Activated T-helper 2 cell treated with anti-CD3 and anti-CD28 coated beads, Interferon-gamma antibody, Interleukin-2, Interleukin-4, amounts not matched to agents 10 μg/mL and 5 μg/mL and 100 μg/mL, durations not matched to agents 14 hours and 24 hours and 36 hours (primary cell): ENCODE results near the gene PLPP2. TPM values are rescaled to one million over a fixed set of nuclear protein-coding genes. Genes with fewer than 3 reads are reported as not detected.

Experiments used
- DNase-seq: peaks from one replicate; pipeline ENCODE4 v3.0.0; 2021; ENCODE audit warnings: low spot score
- H3K27ac Mint-ChIP-seq: one replicate; pipeline ENCODE4 v1.8.0; 2021; ENCODE audit warnings: mixed read lengths
- H3K27me3 Mint-ChIP-seq: one replicate; pipeline ENCODE4 v1.8.0; 2021; ENCODE audit warnings: low read depth, mixed read lengths
- H3K36me3 Mint-ChIP-seq: one replicate; pipeline ENCODE4 v1.8.0; 2021; ENCODE audit warnings: low read depth, mixed read lengths
- H3K4me1 Mint-ChIP-seq: one replicate; pipeline ENCODE4 v1.8.0; 2021; ENCODE audit warnings: low read depth, mixed read lengths
- H3K4me3 Mint-ChIP-seq: one replicate; pipeline ENCODE4 v1.8.0; 2021; ENCODE audit warnings: low read depth, mild to moderate bottlenecking, moderate library complexity, mixed read lengths
- H3K9me3 Mint-ChIP-seq: one replicate; pipeline ENCODE4 v1.8.0; 2021; ENCODE audit warnings: mixed read lengths
- intact Hi-C: fragments of 100-400 bp; cut with micrococcal nuclease; formaldehyde crosslinking; loops from one replicate; pipeline ENCODE4 v1.15.1; 2023
- total RNA-seq: library from RNA; stranded (reverse); gene quantifications from 2 replicates; pipeline ENCODE4 v1.2.3, GENCODE V29; 2022

Gene PLPP2
- total RNA-seq, 1 donor from 2014 or later = not detected

DNA sequence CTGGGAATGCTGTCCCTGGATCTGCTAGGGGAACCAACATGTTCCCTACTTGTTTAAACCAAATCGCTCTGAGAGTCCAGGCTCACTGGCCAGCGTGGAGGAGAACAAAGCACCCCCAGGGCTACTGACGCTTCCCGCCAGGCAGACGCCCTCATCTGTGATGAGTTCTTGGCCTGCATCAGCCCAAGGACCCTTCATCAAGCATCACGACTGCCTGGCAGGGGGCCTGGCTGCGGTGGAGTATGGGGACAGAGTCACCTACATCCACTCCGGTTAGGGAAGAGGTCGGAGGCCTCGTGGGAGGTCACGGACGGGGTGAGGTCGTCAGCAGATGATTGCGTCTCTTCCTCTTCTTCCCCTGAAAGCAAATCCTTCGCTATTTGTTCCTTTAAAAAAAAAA lies 35.7 kb upstream of the PLPP2 start:
- no peak for DNase-seq
- Mint-ChIP-seq H3K4me3 (no peak overlapping the region), H3K27ac (no peak overlapping the region), H3K4me1 (no peaks in the 10 kb centered on the region), H3K36me3 (peaks cover 61% of the 10 kb centered on the region), H3K9me3 (peaks cover 20% of the 10 kb centered on the region), H3K27me3 (no peaks in the 10 kb centered on the region)
- intact Hi-C loops = no loop called here

DNA sequence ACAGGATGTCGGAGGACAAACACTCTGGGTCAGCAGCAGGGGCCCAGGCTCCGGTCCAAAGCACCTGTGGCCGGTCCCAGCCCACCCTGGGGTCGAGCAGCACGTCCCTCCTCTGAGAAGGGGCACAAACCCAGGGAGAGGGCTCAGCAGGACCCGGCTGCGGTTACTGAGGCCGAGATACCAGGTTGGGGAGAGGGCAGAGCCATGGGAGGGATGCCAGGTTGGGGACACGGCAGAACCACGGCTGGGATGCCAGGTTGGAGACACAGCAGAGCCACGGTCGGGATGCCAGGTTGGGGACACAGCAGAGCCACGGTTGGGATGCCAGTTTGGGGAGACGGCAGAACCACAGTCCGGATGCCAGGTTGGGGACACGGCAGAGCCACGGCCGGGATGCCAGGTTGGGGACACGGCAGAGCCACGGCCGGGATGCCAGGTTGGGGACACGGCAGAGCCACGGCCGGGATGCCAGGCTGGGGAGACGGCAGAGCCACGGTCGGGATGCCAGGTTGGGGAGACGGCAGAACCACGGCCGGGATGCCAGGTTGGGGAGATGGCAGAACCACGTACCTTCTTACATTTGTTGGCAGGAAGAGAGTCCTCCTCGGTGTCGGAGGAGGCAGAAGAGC lies 34.8 kb upstream of the PLPP2 start:
- H3K9me3 Mint-ChIP-seq = peaks cover 20% of the 10 kb centered on the region
- intact Hi-C loops = no loop called here
- H3K4me1 Mint-ChIP-seq = no peaks in the 10 kb centered on the region
- no peak for DNase-seq
- no peak overlapping the region for H3K27ac Mint-ChIP-seq
- peaks cover 56% of the 10 kb centered on the region for H3K36me3 Mint-ChIP-seq
- H3K27me3 Mint-ChIP-seq = no peaks in the 10 kb centered on the region
- H3K4me3 Mint-ChIP-seq = no peak overlapping the region

DNA sequence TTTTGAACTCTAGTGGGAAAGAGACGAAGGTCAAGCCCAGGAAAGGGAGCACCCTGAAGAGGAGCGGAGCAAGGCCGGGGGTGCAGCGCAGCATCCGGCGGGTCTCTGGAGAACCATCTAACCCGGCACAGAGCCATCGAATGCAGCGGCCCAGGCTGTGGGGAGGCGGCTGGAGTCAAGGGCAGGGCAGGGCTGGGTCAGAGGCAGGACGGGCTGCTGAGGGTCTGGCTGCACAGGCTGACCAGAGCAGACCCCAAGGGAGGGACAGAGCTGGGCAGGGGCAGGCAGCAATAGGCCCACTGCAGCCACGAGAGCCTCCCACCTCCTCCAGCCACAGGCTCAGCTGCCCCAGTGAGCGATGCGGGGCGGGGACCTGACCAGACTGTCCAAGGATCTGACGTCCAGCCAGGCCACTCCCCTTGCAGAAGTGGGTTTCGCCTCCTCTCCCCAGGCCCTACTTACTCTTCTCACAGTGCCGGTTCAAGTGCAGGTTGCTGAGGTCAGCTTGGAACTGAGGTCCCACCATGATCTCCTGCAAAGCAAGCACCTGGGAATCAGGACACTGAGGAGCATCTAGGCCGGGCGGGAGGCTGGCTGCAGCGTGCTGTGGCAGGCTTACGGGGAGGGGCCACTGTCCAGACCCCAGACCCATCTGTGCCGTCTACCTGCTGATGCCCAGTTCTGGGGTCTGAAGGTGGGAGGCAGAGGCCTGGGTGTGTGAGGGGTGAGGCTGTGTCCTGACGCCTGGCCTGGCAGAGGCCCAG lies 34.2 kb upstream of the PLPP2 start:
- Mint-ChIP-seq H3K4me1 (no peaks in the 10 kb centered on the region), H3K27ac (no peak overlapping the region), H3K9me3 (peaks cover 16% of the 10 kb centered on the region), H3K27me3 (no peaks in the 10 kb centered on the region), H3K36me3 (peaks cover 54% of the 10 kb centered on the region), H3K4me3 (no peak overlapping the region)
- DNase-seq = no peak
- intact Hi-C loops = no loop called here

DNA sequence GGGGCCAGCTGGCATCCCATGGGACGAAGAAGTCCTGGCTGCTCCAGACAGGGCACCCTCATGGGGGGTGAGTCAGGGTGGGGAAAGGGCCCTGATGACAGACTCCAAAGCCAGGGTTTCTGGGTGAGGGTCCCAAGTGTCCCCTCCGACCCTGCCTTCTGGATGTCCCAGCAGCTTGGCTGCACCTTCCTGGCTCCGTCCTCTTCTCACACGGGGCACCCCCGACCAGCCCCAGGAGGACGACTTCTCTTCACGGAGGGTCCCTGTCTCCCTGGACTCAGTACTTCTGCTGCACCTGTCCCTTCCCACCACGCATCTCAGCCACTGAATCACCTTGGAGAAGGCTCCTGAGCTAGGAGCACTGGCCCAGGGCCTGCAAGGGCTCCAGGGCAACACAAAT lies 33.5 kb upstream of the PLPP2 start:
- no peak for DNase-seq
- no peaks in the 10 kb centered on the region for H3K4me1 Mint-ChIP-seq
- H3K4me3 Mint-ChIP-seq = no peak overlapping the region
- H3K9me3 Mint-ChIP-seq = peaks cover 16% of the 10 kb centered on the region
- H3K27ac Mint-ChIP-seq = no peak overlapping the region
- intact Hi-C loops = no loop called here
- H3K27me3 Mint-ChIP-seq = no peaks in the 10 kb centered on the region
- H3K36me3 Mint-ChIP-seq = peaks cover 53% of the 10 kb centered on the region

DNA sequence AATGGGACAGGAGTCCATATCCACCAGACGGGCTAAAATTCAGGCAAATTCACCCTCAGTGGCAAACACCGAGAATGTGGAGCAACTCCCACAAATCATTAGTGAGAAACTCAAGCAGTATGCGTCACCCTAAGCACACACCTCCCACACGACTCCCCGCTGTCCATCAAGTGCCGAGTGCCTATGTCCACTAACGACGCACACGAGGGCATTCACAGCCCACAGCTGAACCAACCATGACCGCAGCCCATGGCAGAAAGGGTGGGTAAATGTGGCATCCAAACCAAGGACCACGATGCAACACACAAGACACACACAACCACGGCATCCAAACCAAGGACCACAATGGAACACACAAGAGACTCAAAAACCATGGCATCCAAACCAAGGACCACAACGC lies 31.4 kb upstream of the PLPP2 start:
- H3K4me3 Mint-ChIP-seq = no peak overlapping the region
- peaks cover under 1% of the 10 kb centered on the region for H3K9me3 Mint-ChIP-seq
- H3K27me3 Mint-ChIP-seq = no peaks in the 10 kb centered on the region
- no peak for DNase-seq
- intact Hi-C loops = no loop called here
- no peak overlapping the region for H3K27ac Mint-ChIP-seq
- H3K4me1 Mint-ChIP-seq = no peaks in the 10 kb centered on the region
- peaks cover 45% of the 10 kb centered on the region for H3K36me3 Mint-ChIP-seq

DNA sequence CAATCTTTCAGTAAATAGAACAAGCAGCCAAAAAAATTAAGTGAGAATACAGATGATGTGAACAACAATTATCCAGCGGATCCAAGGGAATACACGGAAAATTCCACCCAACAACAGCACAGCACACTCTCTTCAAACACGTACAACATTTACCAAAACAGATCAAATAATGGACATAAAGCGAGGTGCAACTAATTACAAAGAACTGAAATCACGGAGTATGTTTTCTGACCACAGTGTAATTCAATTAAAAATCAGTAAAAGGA lies 27.2 kb upstream of the PLPP2 start:
- peaks cover 51% of the 10 kb centered on the region for H3K36me3 Mint-ChIP-seq
- H3K27me3 Mint-ChIP-seq = no peaks in the 10 kb centered on the region
- no peak for DNase-seq
- H3K4me3 Mint-ChIP-seq = no peak overlapping the region
- H3K27ac Mint-ChIP-seq = no peak overlapping the region
- no peaks in the 10 kb centered on the region for H3K4me1 Mint-ChIP-seq
- intact Hi-C loops = no loop called here
- no peaks in the 10 kb centered on the region for H3K9me3 Mint-ChIP-seq

DNA sequence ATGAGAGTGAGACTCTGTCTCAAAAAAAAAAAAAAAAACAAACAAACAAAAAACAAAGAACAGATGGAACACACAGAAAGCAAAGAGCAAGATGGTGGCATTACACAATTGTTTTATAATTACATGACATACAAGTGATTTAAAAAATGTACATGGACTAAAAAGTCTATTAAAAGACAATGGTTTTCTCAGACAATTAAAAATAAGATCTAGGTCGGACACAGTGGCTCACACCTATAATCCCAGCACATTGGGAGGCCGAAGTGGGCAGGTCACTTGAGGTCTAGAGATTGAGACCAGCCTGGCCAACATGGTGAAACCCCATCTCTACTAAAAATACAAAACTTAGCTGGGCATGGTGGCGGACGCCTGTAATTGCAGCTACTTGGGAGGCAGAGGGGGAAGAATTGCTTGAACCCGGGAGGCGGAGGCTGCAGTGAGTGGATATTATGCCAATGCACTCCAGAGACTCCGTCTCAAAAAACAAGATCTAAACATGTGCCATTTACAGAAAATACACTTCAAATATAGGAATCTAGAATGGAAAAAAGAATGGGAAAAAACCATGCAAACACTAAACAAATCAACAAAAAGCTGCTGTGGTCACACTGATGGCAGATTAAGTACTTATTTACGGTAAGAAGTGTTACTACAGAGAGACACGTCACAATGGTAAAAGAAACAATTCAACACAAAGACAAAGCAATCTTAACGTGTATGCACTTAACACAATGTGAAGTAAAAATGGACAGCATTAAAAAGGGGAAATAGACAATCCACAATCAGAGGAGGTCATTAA lies 26.7 kb upstream of the PLPP2 start:
- Mint-ChIP-seq H3K27ac (no peak overlapping the region), H3K27me3 (no peaks in the 10 kb centered on the region), H3K9me3 (no peaks in the 10 kb centered on the region), H3K4me1 (no peaks in the 10 kb centered on the region), H3K4me3 (no peak overlapping the region), H3K36me3 (peaks cover 52% of the 10 kb centered on the region)
- no peak for DNase-seq
- intact Hi-C loops = no loop called here

DNA sequence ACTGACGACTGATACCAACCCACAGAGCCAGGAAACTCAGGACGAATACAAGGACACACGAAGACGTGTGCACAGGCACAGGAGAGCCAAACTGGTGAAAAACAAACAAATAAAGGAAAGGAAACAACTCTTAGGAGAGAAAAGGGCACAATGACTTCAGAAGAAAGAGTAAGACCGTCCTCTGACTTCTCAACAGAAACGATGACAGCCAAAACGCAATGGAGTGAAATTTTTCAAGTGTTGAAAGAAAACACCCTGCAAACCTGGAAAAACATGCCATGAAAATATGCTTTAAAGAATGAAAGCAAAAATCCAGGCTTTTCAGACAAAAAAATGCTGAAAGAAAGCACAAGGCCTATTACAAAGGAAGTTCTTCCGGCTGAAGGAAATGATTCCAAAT lies 24.6 kb upstream of the PLPP2 start:
- Mint-ChIP-seq H3K36me3 (peaks cover 47% of the 10 kb centered on the region), H3K9me3 (no peaks in the 10 kb centered on the region), H3K27me3 (no peaks in the 10 kb centered on the region), H3K27ac (no peak overlapping the region), H3K4me1 (no peaks in the 10 kb centered on the region), H3K4me3 (no peak overlapping the region)
- DNase-seq = no peak
- intact Hi-C loops = no loop called here

DNA sequence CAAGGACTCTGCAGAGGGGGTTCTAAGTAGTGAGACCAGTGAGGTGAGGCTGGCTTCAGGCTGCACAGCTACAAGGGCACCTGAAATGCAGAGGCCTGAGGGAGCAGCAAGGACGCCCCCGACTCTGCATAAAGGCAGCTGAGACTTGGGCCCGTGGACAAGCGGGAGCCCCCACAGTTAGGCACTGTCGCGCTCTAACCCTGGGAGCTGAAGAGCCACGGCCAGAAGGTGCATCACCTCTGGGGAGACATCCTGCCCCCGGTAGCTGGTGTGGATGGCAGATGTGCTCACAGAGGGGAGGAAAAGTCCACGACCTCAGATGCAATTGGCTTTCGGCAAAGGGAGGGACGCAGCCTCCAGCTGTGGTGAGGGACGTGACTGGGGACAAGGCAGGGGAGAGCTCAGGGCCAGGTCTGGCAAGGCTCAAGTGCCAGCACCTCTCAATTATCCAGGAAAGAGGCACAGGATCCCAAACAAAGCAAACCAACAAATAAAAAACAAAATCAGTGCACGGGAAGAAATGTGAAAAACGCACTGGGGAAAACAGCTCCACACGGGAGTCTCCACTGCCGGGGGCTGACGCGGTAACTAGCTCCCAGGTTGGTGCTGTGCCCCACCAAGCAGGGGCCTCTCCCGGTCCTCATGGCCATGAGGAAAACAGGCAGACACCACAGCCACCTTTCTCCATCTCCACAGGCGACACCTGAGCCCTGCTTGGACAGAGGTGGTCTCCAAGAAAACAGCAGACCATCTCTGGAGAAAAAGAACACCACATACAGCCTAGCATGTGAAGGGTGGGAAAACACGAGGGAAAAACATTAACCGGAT lies 23.0 kb upstream of the PLPP2 start:
- no peaks in the 10 kb centered on the region for H3K27me3 Mint-ChIP-seq
- H3K27ac Mint-ChIP-seq = no peak overlapping the region
- H3K4me3 Mint-ChIP-seq = no peak overlapping the region
- intact Hi-C loops = no loop called here
- no peaks in the 10 kb centered on the region for H3K4me1 Mint-ChIP-seq
- DNase-seq = no peak
- H3K36me3 Mint-ChIP-seq = peaks cover 37% of the 10 kb centered on the region
- H3K9me3 Mint-ChIP-seq = no peaks in the 10 kb centered on the region

DNA sequence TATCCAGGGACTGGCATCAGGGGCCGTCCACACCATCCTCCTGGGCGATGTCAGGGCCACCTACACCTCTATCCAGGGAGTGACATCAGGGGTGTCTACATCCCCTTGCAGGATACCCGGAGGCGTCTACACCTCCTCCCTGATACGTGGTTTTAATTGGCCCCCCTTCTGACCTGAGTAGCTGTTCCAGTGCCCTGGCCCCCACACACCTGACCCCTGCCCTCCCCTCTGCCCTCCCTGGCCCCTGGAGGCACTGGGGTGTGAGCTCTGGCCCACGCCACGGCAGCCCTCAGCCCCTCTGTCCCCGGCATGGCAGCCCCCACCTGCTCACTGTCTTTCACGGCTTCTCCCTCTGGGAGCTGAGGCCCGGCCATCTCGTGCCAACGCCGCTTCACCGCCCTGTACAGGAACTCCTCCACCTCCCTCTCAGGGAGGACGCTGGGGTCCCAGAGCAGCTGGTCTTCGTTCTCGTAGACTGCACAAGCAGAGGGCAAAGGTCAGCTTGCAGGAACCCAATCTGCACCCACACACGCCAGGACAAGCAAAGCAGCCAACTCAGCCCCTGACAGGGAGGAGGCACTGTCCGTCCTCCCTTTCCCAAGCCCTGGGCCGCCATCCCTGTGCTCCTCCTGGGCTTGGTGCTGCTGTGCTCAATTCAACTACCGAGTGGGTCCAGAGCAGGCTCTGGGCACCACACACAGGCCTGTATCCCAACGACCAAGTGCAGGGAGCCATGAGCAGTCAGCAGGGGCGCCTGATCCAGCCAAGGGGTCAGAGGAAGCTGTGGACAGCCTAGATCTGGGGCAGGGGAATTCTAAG lies 22.2 kb upstream of the PLPP2 start:
- no peak overlapping the region for H3K4me3 Mint-ChIP-seq
- intact Hi-C loops = no loop called here
- H3K27ac Mint-ChIP-seq = no peak overlapping the region
- no peak for DNase-seq
- H3K9me3 Mint-ChIP-seq = no peaks in the 10 kb centered on the region
- peaks cover 34% of the 10 kb centered on the region for H3K36me3 Mint-ChIP-seq
- H3K4me1 Mint-ChIP-seq = no peaks in the 10 kb centered on the region
- H3K27me3 Mint-ChIP-seq = no peaks in the 10 kb centered on the region

DNA sequence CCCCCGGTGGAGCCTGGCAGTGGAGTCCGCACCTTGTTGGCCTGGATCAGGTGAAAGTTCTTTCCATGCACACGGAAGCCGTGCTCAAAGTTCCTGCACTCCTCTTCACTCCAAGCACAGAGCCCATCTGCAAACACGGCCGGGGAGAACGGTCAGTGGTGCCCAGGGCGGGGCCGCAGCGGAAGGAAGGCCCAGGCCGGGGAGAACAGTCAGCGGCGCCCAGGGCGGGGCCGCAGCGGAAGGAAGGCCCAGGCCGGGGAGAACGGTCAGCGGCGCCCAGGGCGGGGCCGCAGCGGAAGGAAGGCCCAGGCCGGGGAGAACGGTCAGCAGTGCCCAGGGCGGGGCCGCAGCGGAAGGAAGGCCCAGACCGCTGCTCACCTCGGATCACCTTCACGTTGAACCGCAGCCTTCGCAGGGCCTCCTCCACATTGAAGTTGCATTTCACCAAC lies 20.6 kb upstream of the PLPP2 start:
- Mint-ChIP-seq H3K9me3 (no peaks in the 10 kb centered on the region), H3K4me3 (no peak overlapping the region), H3K36me3 (peaks cover 26% of the 10 kb centered on the region), H3K27me3 (no peaks in the 10 kb centered on the region), H3K4me1 (no peaks in the 10 kb centered on the region), H3K27ac (no peak overlapping the region)
- intact Hi-C loops = no loop called here
- DNase-seq = no peak
